Caco-2 (cell line): ENCODE data around the gene DNER. TPM values are rescaled to one million over a fixed set of nuclear protein-coding genes. Genes with fewer than 3 reads are reported as not detected.

Experiments
- BruUV-seq: library from RNA; stranded (reverse); fragments of 400-500 nt; replicated peaks from 2 replicates; lab custom pipeline; 2021; lab: Mats Ljungman, UMichigan
- CTCF ChIA-PET: fragments of 300-600 bp; sonication (Branson Sonifier 250); formaldehyde crosslinking; loops from one replicate; lab custom pipeline; 2022; ENCODE audit warnings: antibody characterized with exemption; lab: Charles Lee
- POLR2A ChIA-PET: fragments of 300-600 bp; sonication (Branson Sonifier 250); formaldehyde crosslinking; loops from one replicate; lab custom pipeline; 2022; ENCODE audit warnings: antibody characterized with exemption; lab: Charles Lee
- DNase-seq, 2 experiments: peaks; one replicate each; pipeline versions ENCODE4 v3.0.0 to v3.0.0-alpha.2; 2020 to 2022
- H3K27me3 ChIP-seq: replicated peaks from 2 replicates; pipeline ENCODE4 v1.6.0; 2011; ENCODE audit warnings: low read length; ENCODE audit not compliant: control insufficient read depth, insufficient read depth
- H3K36me3 ChIP-seq: 2 replicates; pipeline ENCODE4 v1.5.1; 2011; ENCODE audit warnings: low read length; ENCODE audit not compliant: control insufficient read depth, insufficient read depth
- H3K4me1 ChIP-seq: fragments of 250-450 bp; sonication (Bioruptor Pico); 2 replicates; pipeline ENCODE4 v1.5.1; 2020; ENCODE audit warnings: mild to moderate bottlenecking
- H3K4me3 ChIP-seq: 2 replicates; pipeline ENCODE4 v1.5.1; 2011; ENCODE audit warnings: low read depth, mild to moderate bottlenecking, control low read depth, low read length
- H3K9me3 ChIP-seq: fragments of 250-450 bp; sonication (Bioruptor Pico); 2 replicates; pipeline ENCODE4 v1.5.1; 2020; ENCODE audit warnings: mild to moderate bottlenecking, moderate library complexity
- H3K27ac Mint-ChIP-seq: one replicate; pipeline ENCODE4 v1.8.0; 2022; ENCODE audit warnings: mixed read lengths; ENCODE audit not compliant: unreplicated experiment
- H3K27me3 Mint-ChIP-seq: one replicate; pipeline ENCODE4 v1.8.0; 2022; ENCODE audit warnings: mixed read lengths; ENCODE audit not compliant: insufficient read depth, unreplicated experiment
- H3K36me3 Mint-ChIP-seq: one replicate; pipeline ENCODE4 v1.8.0; 2022; ENCODE audit warnings: mild to moderate bottlenecking, mixed read lengths; ENCODE audit not compliant: insufficient read depth, unreplicated experiment
- H3K4me1 Mint-ChIP-seq: one replicate; pipeline ENCODE4 v1.8.0; 2022; ENCODE audit warnings: low read depth, mixed read lengths; ENCODE audit not compliant: unreplicated experiment
- H3K4me3 Mint-ChIP-seq: one replicate; pipeline ENCODE4 v1.8.0; 2022; ENCODE audit warnings: mild to moderate bottlenecking, moderate library complexity, mixed read lengths; ENCODE audit not compliant: unreplicated experiment
- H3K9me3 Mint-ChIP-seq: one replicate; pipeline ENCODE4 v1.8.0; 2022; ENCODE audit warnings: mixed read lengths; ENCODE audit not compliant: unreplicated experiment
- intact Hi-C: fragments of 100-400 bp; cut with micrococcal nuclease; formaldehyde crosslinking; loops from one replicate; pipeline ENCODE4 v1.10.0; 2022; ENCODE audit not compliant: unreplicated experiment
- total RNA-seq: library from RNA; stranded (reverse); gene quantifications from 2 replicates; pipeline ENCODE4 v1.2.3, GENCODE V29; 2022
- TF ChIP-seq, protein P1 (sequence below), 2 experiments: fragments of 200-600 bp in 1 of 2; IDR thresholded peaks; 1 replicate in 1 of 2; 2 replicates in 1 of 2; pipeline versions ENCODE4 v1.5.1 to v1.8.0; 2011 to 2022; ENCODE audit warnings: antibody characterized with exemption in 1 of 2, control low read depth in 1 of 2, inconsistent platforms in 1 of 2, low read depth in 1 of 2, low read length in 1 of 2, mild to moderate bottlenecking in 1 of 2, moderate library complexity in 1 of 2; ENCODE audit not compliant: insufficient read depth in 1 of 2, severe bottlenecking in 1 of 2, unreplicated experiment in 1 of 2

The DNER gene
- total RNA-seq, 1 experiment from 2014 or later: not detected

DNA sequence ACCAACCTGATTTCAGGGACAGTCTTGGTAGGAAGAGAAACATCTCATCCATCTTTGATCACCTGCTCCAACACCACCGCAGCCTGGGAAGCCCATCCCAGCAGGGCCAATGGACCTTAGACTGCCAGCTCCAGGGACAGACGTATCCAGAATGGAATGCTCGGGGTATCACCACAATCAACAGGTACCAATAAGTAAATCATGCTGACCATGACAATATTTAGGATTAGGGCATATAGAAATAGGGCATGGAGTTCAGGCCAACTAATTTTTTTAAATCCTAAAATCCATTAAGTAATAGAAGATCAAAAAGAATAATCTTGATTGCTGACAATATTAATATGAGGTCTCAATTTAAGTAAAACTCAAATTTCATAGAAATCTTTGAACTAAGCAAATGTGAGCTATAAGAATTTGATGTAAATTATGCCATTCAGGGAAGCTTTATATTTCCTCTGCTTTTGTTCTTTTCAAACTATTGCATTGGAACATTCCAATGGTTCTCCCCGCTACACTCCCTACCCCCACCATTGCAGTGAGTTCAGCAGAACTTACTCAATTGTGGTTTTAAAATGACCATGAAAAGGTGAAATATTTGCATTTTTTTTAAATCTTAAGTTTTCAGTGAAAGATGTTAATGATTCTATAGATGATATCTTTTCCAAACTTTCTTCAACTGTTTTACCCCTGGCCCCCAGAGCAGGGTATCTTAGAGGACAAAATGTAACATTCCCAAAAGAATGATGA lies 138.6 kb downstream of the DNER start:
- CTCF ChIA-PET: no interaction called here
- Mint-ChIP-seq H3K9me3 (no peaks in the 10 kb centered on the region), H3K4me1 (no peaks in the 10 kb centered on the region), H3K36me3 (no peaks in the 10 kb centered on the region), H3K27me3 (peaks cover 21% of the 10 kb centered on the region), H3K27ac (no peak overlapping the region), H3K4me3 (no peak overlapping the region)
- Histone ChIP-seq H3K4me3 (no peak overlapping the region), H3K27me3 (no peaks in the 10 kb centered on the region), H3K4me1 (no peaks in the 10 kb centered on the region), H3K36me3 (no peaks in the 10 kb centered on the region), H3K9me3 (no peaks in the 10 kb centered on the region)
- POLR2A ChIA-PET: no interaction called here
- no peak for DNase-seq
- TF ChIP-seq, protein P1, sequence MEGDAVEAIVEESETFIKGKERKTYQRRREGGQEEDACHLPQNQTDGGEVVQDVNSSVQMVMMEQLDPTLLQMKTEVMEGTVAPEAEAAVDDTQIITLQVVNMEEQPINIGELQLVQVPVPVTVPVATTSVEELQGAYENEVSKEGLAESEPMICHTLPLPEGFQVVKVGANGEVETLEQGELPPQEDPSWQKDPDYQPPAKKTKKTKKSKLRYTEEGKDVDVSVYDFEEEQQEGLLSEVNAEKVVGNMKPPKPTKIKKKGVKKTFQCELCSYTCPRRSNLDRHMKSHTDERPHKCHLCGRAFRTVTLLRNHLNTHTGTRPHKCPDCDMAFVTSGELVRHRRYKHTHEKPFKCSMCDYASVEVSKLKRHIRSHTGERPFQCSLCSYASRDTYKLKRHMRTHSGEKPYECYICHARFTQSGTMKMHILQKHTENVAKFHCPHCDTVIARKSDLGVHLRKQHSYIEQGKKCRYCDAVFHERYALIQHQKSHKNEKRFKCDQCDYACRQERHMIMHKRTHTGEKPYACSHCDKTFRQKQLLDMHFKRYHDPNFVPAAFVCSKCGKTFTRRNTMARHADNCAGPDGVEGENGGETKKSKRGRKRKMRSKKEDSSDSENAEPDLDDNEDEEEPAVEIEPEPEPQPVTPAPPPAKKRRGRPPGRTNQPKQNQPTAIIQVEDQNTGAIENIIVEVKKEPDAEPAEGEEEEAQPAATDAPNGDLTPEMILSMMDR (IDR thresholded peaks at IDR 0.05; ENCODE audit: insufficient read depth in 1 of 2, low read depth in 1 of 2, low read length in 1 of 2, severe bottlenecking in 1 of 2, unreplicated experiment in 1 of 2): no peak
- no TSS peak for BruUV-seq
- intact Hi-C loops: no loop called here

DNA sequence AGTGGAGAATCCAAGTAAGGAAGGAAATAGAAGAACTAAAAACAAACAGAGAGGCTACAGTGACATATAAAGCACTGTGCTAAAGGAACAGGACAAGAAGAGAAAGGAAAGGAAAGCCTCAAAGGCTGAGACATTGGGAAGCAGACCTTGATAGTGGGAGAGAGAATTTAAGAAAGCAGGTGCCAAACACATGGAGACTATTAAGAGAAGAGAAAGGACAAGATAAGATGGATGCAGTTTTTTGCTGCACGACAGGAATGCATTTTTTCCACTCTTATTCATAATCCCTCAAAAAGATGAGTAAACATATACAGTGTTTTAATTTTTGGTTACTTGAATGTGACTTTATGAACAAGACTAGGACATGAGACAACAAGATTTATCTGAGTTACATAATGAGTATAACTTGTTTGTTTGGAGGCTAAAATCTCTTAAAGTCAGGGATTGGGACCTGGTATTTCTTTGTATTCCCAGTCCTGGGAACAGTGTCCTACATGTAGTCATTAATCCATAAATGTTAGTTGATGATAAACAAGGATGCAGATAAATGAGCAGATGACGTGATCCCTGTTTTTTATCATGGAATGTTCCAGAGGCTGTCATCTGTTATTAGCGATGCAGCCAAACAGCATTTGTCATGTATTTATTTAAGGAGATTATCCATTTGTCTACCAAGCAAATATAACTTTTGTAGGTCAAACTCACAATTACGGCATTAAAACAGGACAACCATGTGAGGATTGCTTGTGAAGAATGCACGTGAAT lies 141.7 kb downstream of the DNER start:
- no peak overlapping the region for H3K4me3 ChIP-seq
- H3K27me3 ChIP-seq: no peaks in the 10 kb centered on the region
- POLR2A ChIA-PET: no interaction called here
- CTCF ChIA-PET: no interaction called here
- Mint-ChIP-seq H3K4me3 (no peak overlapping the region), H3K4me1 (no peaks in the 10 kb centered on the region), H3K9me3 (no peaks in the 10 kb centered on the region), H3K27me3 (peaks cover 14% of the 10 kb centered on the region), H3K27ac (no peak overlapping the region), H3K36me3 (no peaks in the 10 kb centered on the region)
- H3K9me3 ChIP-seq: no peaks in the 10 kb centered on the region
- H3K4me1 ChIP-seq: no peaks in the 10 kb centered on the region
- intact Hi-C loops: no loop called here
- no peaks in the 10 kb centered on the region for H3K36me3 ChIP-seq
- BruUV-seq: no TSS peak
- no peak for DNase-seq
- TF ChIP-seq, protein P1 (IDR thresholded peaks at IDR 0.05; ENCODE audit: insufficient read depth in 1 of 2, low read depth in 1 of 2, low read length in 1 of 2, severe bottlenecking in 1 of 2, unreplicated experiment in 1 of 2): no peak

DNA sequence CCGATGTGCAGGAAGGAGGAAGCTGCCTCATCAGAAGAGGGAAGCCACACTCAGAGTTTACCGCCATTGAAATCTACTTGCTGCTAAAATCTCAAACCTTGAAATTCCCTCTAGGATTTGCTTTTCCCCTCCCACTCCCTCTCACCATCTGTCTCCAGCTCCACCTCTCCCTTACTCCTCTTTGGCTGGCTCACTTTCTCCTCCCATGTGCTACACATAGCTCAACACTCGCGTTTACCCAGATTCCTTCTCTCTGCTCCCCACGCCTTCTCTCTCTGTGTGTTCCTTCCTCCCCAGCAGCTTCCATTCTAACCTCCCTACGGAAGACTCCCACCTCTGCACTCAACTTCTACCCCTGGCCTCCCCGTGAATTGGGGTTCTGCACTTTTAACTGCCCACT lies 143.1 kb downstream of the DNER start:
- ChIA-PET CTCF (no interaction called here), POLR2A (no interaction called here)
- peaks cover 6% of the 10 kb centered on the region for H3K27me3 Mint-ChIP-seq
- no peak overlapping the region for H3K4me3 Mint-ChIP-seq
- H3K4me1 Mint-ChIP-seq: no peaks in the 10 kb centered on the region
- H3K27ac Mint-ChIP-seq: no peak overlapping the region
- TF ChIP-seq, protein P1 (IDR thresholded peaks at IDR 0.05; ENCODE audit: insufficient read depth in 1 of 2, low read depth in 1 of 2, low read length in 1 of 2, severe bottlenecking in 1 of 2, unreplicated experiment in 1 of 2): no peak
- Histone ChIP-seq H3K36me3 (no peaks in the 10 kb centered on the region), H3K27me3 (no peaks in the 10 kb centered on the region), H3K4me1 (no peaks in the 10 kb centered on the region), H3K4me3 (no peak overlapping the region), H3K9me3 (no peaks in the 10 kb centered on the region)
- intact Hi-C loops: no loop called here
- no TSS peak for BruUV-seq
- DNase-seq: no peak
- no peaks in the 10 kb centered on the region for H3K36me3 Mint-ChIP-seq
- H3K9me3 Mint-ChIP-seq: no peaks in the 10 kb centered on the region
